Uterus (tissue), 4 donors: ENCODE results near the gene HSPA2. TPM values are rescaled to one million over a fixed set of nuclear protein-coding genes. Genes with fewer than 3 reads are reported as not detected.

ENCODE experiments used
- DNase-seq, 2 donors: peaks; one replicate each; pipeline ENCODE4 v3.0.0-alpha.2; 2019 to 2020
- H3K27ac ChIP-seq, 2 donors: fragments of 200-600 bp; sonication (generic); 1 replicate in 1 of 2; 2 replicates in 1 of 2; pipeline ENCODE4 v1.5.1; 2016 to 2018
- H3K27me3 ChIP-seq, 2 donors: fragments of 200-600 bp; sonication (generic); one replicate each; pipeline ENCODE4 v1.5.1; 2018 to 2019; ENCODE audit warnings: control low read depth in 1 of 2
- H3K36me3 ChIP-seq, 2 donors: fragments of 200-600 bp; sonication (generic); one replicate each; pipeline ENCODE4 v1.5.1; 2019; ENCODE audit warnings: control low read depth in 1 of 2
- H3K4me1 ChIP-seq, 2 donors: fragments of 200-600 bp; sonication (generic); one replicate each; pipeline ENCODE4 v1.5.1; 2018 to 2019; ENCODE audit warnings: control low read depth in 1 of 2
- H3K4me3 ChIP-seq, 2 donors: fragments of 200-600 bp; sonication (generic); 1 replicate in 1 of 2; 2 replicates in 1 of 2; pipeline ENCODE4 v1.5.1; 2018 to 2019; ENCODE audit warnings: mild to moderate bottlenecking in 1 of 2
- H3K9me3 ChIP-seq, 2 donors: fragments of 200-600 bp; sonication (generic); one replicate each; pipeline ENCODE4 v1.5.1; 2019; ENCODE audit warnings: control low read depth in 1 of 2
- CTCF ChIP-seq, 4 experiments: fragments of 200-600 bp in 2 of 4; fragments of 450-650 bp in 2 of 4; sonication (generic) in 2 of 4; IDR thresholded peaks; one replicate each; pipeline ENCODE4 v1.5.1; 2016 to 2019; ENCODE audit warnings: antibody characterized with exemption in 4 of 4, mild to moderate bottlenecking in 2 of 4, moderate library complexity in 1 of 4
- POLR2A ChIP-seq, 2 donors: fragments of 450-650 bp; IDR thresholded peaks; one replicate each; pipeline ENCODE4 v1.6.1; 2016; ENCODE audit warnings: antibody characterized with exemption in 2 of 2, mild to moderate bottlenecking in 1 of 2, moderate library complexity in 1 of 2
- intact Hi-C: fragments of 100-400 bp; cut with DNase I; formaldehyde crosslinking; loops from one replicate; pipeline ENCODE4 v1.15.1; 2023; ENCODE audit warnings: low total_unique reads
- total RNA-seq, 4 donors: library from RNA; depleted of rRNA in 3 of 4; stranded (reverse); fragments of >200 nt in 3 of 4; gene quantifications; one replicate each; pipeline versions ENCODE4 v1.1.0 to v1.2.4, GENCODE V29; 2014 to 2023
- donor health status: DM: yes; HTN: yes; CAD: no.

Gene HSPA2
- total RNA-seq, 4 donors from 2014 or later = 21.8 to 68.1 (median 26.8) TPM

GRCh38 chr14:64503434-64504309 lies 36.9 kb upstream of the HSPA2 start, which contains the start of gene ZBTB25:
Gene ZBTB25 (minus strand): TSS chr14:64503838. CDS start chr14:64490533, 13,305 bp downstream.
- Histone ChIP-seq H3K4me1 (peaks cover 6 to 12% of the 10 kb centered on the region in 2 donors), H3K27ac (peak within 1 kb of the TSS; percentile 97 to 99), H3K4me3 (peak within 1 kb of the TSS; percentile 87 to 97), H3K9me3 (no peaks in the 10 kb centered on the region), H3K36me3 (no peaks in the 10 kb centered on the region), H3K27me3 (no peaks in the 10 kb centered on the region)
- intact Hi-C loops = no loop called here
- DNase-seq = peak; percentile 88 to 89
- TF ChIP-seq CTCF (IDR thresholded peaks at IDR 0.05) = peak in 1 of 4 experiments; percentile 15
- peak; percentile 64 to 94 for TF ChIP-seq POLR2A (IDR thresholded peaks at IDR 0.05)

- Histone ChIP-seq H3K27me3 (no peaks in the 10 kb centered on the region), H3K9me3 (no peaks in the 10 kb centered on the region), H3K36me3 (no peaks in the 10 kb centered on the region), H3K4me1 (peaks cover 6 to 12% of the 10 kb centered on the region in 2 donors), H3K27ac (peak within 1 kb of the TSS; percentile 97 to 99), H3K4me3 (peak within 1 kb of the TSS; percentile 87 to 97)
- DNase-seq = peak; percentile 78 to 79
- intact Hi-C loops = no loop called here
- TF ChIP-seq POLR2A (IDR thresholded peaks at IDR 0.05) (peak; percentile 36 to 63), CTCF (IDR thresholded peaks at IDR 0.05) (no peak)
These were observed 36.1 kb upstream of the HSPA2 start, which contains the start of gene ZBTB1 for GRCh38 chr14:64504310-64504896. Gene ZBTB1 (plus strand): TSS chr14:64504770. CDS start chr14:64521505, 16,735 bp downstream.

- DNase-seq = peak; percentile 86 to 89
- Histone ChIP-seq H3K9me3 (no peaks in the 10 kb centered on the region), H3K27me3 (no peaks in the 10 kb centered on the region), H3K36me3 (no peaks in the 10 kb centered on the region), H3K4me1 (peaks cover 6 to 8% of the 10 kb centered on the region in 2 donors), H3K27ac (peak overlapping the region; percentile 97 to 99), H3K4me3 (peak overlapping the region; percentile 87 to 97)
- intact Hi-C loops = no loop called here
- TF ChIP-seq POLR2A (IDR thresholded peaks at IDR 0.05) = peak; percentile 6 to 42
- TF ChIP-seq CTCF (IDR thresholded peaks at IDR 0.05) = no peak
These were observed 35.4 kb upstream of the HSPA2 start for GRCh38 chr14:64504897-64505794.

GRCh38 chr14:64506721-64507120 lies 33.8 kb upstream of the HSPA2 start:
- Histone ChIP-seq H3K4me3 (no peak overlapping the region), H3K27me3 (no peaks in the 10 kb centered on the region), H3K4me1 (peaks cover 0 to 4% of the 10 kb centered on the region in 2 donors), H3K36me3 (no peaks in the 10 kb centered on the region), H3K9me3 (no peaks in the 10 kb centered on the region), H3K27ac (peak overlapping the region; percentile 30 to 99)
- TF ChIP-seq POLR2A (IDR thresholded peaks at IDR 0.05) (no peak), CTCF (IDR thresholded peaks at IDR 0.05) (no peak)
- intact Hi-C loops = no loop called here
- no peak for DNase-seq
